HG02870 (cell line): ENCODE measurements around the gene XYLT1.

Experiments
- ATAC-seq: cut with Tn5 transposase; IDR thresholded peaks from one replicate; pipeline ENCODE4 v1.9.1; 2021; ENCODE audit warnings: mild to moderate bottlenecking, moderate library complexity; ENCODE audit not compliant: unreplicated experiment

The XYLT1 gene

GRCh38 chr16:17377360-17378324 lies 93.1 kb downstream of the XYLT1 start:
- ATAC-seq = no peak

- no peak for ATAC-seq
Observed at GRCh38 chr16:17375461-17376304, 95.1 kb downstream of the XYLT1 start.

GRCh38 chr16:17374668-17375255 lies 96.0 kb downstream of the XYLT1 start:
- ATAC-seq = no peak

- no peak for ATAC-seq
Observed at GRCh38 chr16:17373533-17373932, 97.2 kb downstream of the XYLT1 start.

- ATAC-seq = no peak
Observed at GRCh38 chr16:17372386-17372785, 98.4 kb downstream of the XYLT1 start.

- ATAC-seq = no peak
Observed at GRCh38 chr16:17371299-17371698, 99.5 kb downstream of the XYLT1 start.

GRCh38 chr16:17370731-17371285 lies 100.0 kb downstream of the XYLT1 start:
- ATAC-seq = no peak

GRCh38 chr16:17370223-17370707 lies 100.5 kb downstream of the XYLT1 start:
- ATAC-seq = no peak

- ATAC-seq = peak; percentile 50
Observed at GRCh38 chr16:17369421-17370222, 101.1 kb downstream of the XYLT1 start.

- no peak for ATAC-seq
Observed at GRCh38 chr16:17368951-17369350, 101.8 kb downstream of the XYLT1 start.

GRCh38 chr16:17368446-17368845 lies 102.3 kb downstream of the XYLT1 start:
- no peak for ATAC-seq

- ATAC-seq = no peak
Observed at GRCh38 chr16:17367923-17368322, 102.8 kb downstream of the XYLT1 start.

- ATAC-seq = no peak
Observed at GRCh38 chr16:17367036-17367435, 103.7 kb downstream of the XYLT1 start.

GRCh38 chr16:17366299-17366961 lies 104.3 kb downstream of the XYLT1 start:
- no peak for ATAC-seq

- ATAC-seq = no peak
Observed at GRCh38 chr16:17365591-17366298, 105.0 kb downstream of the XYLT1 start.

GRCh38 chr16:17365211-17365541 lies 105.6 kb downstream of the XYLT1 start:
- no peak for ATAC-seq

GRCh38 chr16:17364319-17365210 lies 106.2 kb downstream of the XYLT1 start:
- ATAC-seq = no peak

- no peak for ATAC-seq
Observed at GRCh38 chr16:17362946-17363345, 107.8 kb downstream of the XYLT1 start.
